ENCODE results near the gene GOLGA2.

Gene GOLGA2

DNA sequence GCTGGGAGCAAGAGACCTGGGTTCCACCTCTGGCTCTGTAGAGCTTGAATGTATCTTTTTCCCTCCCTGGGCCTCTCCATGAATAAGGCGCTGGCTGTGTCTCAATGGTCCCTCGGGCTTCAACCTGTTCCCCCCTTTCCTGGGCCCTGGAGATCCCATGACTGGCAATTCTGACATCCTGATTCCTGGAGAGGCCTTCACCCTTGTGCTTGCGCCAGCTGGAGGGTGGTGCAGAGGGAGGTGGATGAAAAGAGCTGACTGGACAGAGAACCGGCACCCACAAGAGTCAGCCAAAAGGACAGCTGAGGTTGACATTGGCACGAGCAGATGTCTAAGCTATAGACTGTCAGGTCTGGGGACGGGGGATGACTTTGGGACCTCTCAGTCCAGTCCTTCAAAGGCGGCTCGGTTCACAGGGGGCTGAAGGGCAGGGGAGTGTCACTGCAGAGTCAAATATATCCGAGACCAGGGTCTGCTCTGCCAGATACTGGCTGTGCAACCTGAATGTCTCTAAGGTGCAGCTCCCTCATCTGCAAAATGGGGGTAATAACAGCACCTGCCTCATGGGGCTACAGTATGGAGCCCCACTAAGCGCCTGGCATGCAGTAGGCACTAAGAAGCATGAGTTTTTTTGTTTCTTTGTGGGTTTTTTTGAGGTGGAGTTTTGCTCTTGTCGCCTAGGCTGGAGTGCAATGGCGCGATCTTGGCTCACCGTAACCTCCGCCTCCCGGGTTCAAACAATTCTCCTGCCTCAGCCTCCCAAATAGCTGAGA lies 58.8 kb downstream of the GOLGA2 start:
- H3K4me3 ChIP-seq (ENCODE audit: low read depth, low read length) = no peak overlapping the region
- no peak for DNase-seq (ENCODE audit: low read depth)
- TF ChIP-seq, protein P1, sequence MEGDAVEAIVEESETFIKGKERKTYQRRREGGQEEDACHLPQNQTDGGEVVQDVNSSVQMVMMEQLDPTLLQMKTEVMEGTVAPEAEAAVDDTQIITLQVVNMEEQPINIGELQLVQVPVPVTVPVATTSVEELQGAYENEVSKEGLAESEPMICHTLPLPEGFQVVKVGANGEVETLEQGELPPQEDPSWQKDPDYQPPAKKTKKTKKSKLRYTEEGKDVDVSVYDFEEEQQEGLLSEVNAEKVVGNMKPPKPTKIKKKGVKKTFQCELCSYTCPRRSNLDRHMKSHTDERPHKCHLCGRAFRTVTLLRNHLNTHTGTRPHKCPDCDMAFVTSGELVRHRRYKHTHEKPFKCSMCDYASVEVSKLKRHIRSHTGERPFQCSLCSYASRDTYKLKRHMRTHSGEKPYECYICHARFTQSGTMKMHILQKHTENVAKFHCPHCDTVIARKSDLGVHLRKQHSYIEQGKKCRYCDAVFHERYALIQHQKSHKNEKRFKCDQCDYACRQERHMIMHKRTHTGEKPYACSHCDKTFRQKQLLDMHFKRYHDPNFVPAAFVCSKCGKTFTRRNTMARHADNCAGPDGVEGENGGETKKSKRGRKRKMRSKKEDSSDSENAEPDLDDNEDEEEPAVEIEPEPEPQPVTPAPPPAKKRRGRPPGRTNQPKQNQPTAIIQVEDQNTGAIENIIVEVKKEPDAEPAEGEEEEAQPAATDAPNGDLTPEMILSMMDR (IDR thresholded peaks at IDR 0.05; ENCODE audit: low read depth, low read length, missing control alignments) = no peak

DNA sequence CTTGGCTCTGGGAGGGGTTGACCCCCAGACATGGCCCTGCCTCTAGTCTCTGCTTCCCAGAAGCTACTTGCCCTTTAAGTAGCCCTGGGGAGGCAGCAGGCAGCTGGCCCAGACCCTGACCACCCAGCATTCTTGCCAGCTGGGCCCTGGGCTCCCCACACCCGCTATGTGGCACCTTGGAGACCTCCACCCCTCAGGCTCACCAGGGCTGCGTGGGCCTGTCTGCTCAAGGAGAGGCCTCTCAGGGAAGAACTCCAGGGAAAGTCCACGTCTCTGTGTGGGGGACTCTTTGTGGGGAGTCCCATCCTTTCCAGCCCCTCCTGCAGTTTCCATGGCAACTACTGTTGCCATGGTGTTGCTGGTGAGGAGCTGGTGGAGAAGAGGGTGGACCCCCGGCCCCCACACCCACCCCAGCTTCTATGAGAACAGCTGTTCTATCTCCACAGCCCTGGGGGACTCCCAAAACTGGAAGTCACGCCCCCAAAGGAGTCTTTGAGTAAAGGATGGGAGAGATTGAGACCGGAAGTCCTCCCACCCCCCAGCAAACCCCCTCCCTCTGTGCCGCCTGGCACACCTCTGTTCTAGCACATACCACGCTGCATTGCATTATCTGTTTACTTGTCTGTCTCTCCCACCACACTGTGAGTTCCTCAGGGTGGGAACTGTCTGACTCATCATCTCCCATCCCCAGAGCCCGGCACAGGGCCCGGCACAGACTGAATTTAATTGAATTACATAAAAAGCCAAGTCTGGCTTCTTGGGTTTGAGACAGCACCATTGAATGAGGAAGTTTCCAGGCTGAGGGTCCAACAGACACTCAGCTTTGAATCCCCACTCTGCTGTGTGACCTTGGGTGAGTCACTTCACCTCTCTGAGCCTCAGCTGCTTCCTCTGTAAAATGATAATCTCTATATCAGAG lies 60.1 kb downstream of the GOLGA2 start:
- no peak overlapping the region for H3K4me3 ChIP-seq (ENCODE audit: low read depth, low read length)
- no peak for DNase-seq (ENCODE audit: low read depth)
- TF ChIP-seq, protein P1 (IDR thresholded peaks at IDR 0.05; ENCODE audit: low read depth, low read length, missing control alignments) = no peak

DNA sequence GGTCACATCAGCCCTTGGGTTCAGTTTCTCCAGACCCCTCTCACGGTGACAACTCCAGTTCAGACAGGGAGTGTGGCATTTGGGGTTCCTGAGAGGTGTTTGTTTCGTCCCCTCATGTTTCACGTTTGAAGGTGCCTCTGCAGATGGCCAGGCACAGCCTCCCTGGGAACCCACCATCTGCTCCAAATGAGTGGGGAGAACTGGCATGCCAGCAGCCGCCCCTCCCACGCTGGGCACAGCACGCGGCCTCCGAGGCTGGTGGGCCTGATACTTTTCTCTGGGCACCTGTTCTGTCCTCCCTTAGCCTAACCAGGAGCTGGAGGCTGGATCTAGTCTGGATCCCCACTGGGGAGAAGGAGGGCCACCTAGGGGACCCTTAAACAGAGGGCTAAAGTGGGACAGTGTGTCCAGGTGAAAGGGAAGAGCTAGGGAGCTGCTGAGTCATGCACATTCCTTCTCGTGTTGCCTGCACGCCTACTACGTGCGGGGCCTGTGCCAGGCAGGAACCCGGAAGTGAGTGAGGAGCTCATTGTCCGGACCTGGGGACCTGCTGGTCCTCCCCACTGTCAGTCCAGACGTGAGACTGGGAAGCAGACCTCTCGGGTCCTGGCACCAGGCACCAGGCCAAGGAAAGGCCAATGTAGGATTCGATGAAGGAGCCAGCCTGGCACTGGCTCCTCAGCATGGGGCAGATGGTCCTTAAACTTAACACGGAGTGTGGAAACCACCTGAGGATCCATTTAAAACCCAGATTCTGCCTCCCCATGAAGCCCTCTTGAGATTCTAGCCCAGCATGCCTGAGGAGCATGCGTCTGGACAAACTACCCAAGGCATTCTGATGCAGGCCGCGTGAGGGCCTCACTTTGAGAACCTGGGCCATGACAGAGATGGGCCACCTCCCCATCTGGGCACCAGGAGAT lies 61.0 kb downstream of the GOLGA2 start:
- no peak for DNase-seq (ENCODE audit: low read depth)
- no peak overlapping the region for H3K4me3 ChIP-seq (ENCODE audit: low read depth, low read length)
- TF ChIP-seq, protein P1 (IDR thresholded peaks at IDR 0.05; ENCODE audit: low read depth, low read length, missing control alignments) = no peak

DNA sequence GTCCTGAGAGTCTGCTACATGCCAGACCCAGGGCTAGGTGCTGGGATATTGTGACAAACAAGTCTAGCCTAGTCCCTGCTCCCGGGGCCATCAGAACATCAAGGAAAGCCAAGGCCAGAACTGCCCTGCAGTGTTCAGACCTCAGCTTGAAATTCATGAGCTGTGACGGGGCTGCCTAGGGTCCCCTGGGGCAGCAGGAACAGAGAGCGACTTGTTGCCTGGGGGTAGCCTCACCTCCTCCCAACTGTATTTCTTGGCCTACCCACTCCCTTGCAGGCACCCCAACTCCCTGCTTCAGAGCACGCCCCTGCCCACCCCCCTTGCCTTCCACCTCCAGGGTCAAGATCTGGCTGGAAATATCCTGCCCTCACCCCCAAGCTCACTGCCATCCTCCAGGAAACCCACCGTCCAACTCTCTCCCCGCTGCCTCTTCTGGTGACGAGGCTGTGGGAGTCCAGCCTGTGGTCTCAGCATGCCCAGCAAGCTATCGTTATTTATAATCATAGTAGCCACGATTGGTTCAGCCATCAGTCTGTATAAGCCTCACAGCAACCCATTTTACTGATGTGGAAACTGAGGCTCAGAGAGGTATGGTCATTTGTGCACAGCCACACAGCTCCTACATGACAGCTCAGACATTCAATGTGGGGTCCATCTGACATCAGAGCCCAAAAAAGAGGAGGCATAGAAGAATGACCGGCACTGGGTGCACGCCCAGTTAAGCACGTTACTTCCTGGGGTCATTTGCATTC lies 61.9 kb downstream of the GOLGA2 start:
- TF ChIP-seq, protein P1 (IDR thresholded peaks at IDR 0.05; ENCODE audit: low read depth, low read length, missing control alignments) = no peak
- DNase-seq (ENCODE audit: low read depth) = no peak

DNA sequence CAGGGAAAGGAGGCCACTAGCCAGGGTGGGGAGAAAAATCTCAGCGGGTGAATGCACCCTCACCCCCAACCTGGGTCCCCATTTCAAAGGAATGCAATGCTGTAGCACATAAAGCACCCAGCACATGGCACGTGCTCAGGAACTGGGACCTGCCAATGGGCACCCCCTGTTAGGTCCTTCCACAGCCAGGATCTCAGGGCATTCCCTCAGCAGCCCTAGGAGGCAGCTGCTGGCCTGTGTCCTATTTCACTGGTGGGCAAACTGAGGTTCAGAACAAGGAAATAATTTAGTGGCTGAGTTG lies 63.9 kb downstream of the GOLGA2 start:
- no peak overlapping the region for H3K4me3 ChIP-seq (ENCODE audit: low read depth, low read length)

More for the DNA sequence above, 61.9 kb downstream of the GOLGA2 start:
- no peak overlapping the region for H3K4me3 ChIP-seq (ENCODE audit: low read depth, low read length)

More for the DNA sequence above, 63.9 kb downstream of the GOLGA2 start:
- TF ChIP-seq, protein P1 (IDR thresholded peaks at IDR 0.05; ENCODE audit: low read depth, low read length, missing control alignments) = no peak
- DNase-seq (ENCODE audit: low read depth) = no peak
